OCI-LY1 (cell line): Measurements from ENCODE around the gene OTOP3.
"Not testable (repeated sequence)": the region's sequence is repeated elsewhere in the genome, so short reads cannot be mapped to it uniquely, and the experiment has no call there.

Source experiments
- H2AFZ ChIP-seq: fragments of 200-600 bp; sonication (generic), shearing (Covaris generic); 2 replicates; pipeline ENCODE4 v1.6.0; 2014; ENCODE audit warnings: antibody characterized with exemption, mild to moderate bottlenecking, low read length
- H3F3A ChIP-seq: fragments of 200-600 bp; sonication (generic), shearing (Covaris generic); 2 replicates; pipeline ENCODE4 v1.6.0; 2014; ENCODE audit warnings: mild to moderate bottlenecking, antibody characterized with exemption, low read length, moderate library complexity; ENCODE audit not compliant: insufficient read depth
- H3K27ac ChIP-seq: fragments of 200-600 bp; sonication (generic); 2 replicates; pipeline ENCODE4 v1.5.1; 2014; ENCODE audit warnings: low read length, mixed run types, mild to moderate bottlenecking, low read depth; ENCODE audit not compliant: poor library complexity, severe bottlenecking
- H3K27me3 ChIP-seq: fragments of 200-600 bp; sonication (generic); 2 replicates; pipeline ENCODE4 v1.6.0; 2014; ENCODE audit warnings: antibody characterized with exemption, mild to moderate bottlenecking, low read length, moderate library complexity; ENCODE audit not compliant: insufficient read depth
- H3K36me3 ChIP-seq: fragments of 200-600 bp; sonication (generic); 2 replicates; pipeline ENCODE4 v1.6.1; 2014; ENCODE audit warnings: mild to moderate bottlenecking, antibody characterized with exemption, low read length, moderate library complexity, mixed read lengths; ENCODE audit not compliant: insufficient read depth
- H3K4me1 ChIP-seq: fragments of 200-600 bp; sonication (generic); 2 replicates; pipeline ENCODE4 v1.5.1; 2014; ENCODE audit warnings: mild to moderate bottlenecking, low read length, moderate library complexity; ENCODE audit not compliant: insufficient read depth, severe bottlenecking
- H3K4me2 ChIP-seq: fragments of 200-600 bp; sonication (generic), shearing (Covaris generic); 2 replicates; pipeline ENCODE4 v1.6.1; 2014; ENCODE audit warnings: low read length
- H3K4me3 ChIP-seq: fragments of 200-600 bp; sonication (generic); 2 replicates; pipeline ENCODE4 v1.5.1; 2014; ENCODE audit warnings: low read length, low read depth, mild to moderate bottlenecking, mixed read lengths; ENCODE audit not compliant: poor library complexity, severe bottlenecking
- H3K79me2 ChIP-seq: fragments of 200-600 bp; shearing (Covaris generic); 2 replicates; pipeline ENCODE4 v1.6.1; 2016; ENCODE audit warnings: mixed run types, low read length, mixed read lengths; ENCODE audit not compliant: insufficient read depth
- H3K9ac ChIP-seq: fragments of 200-600 bp; sonication (generic), shearing (Covaris generic); 2 replicates; pipeline ENCODE4 v1.6.1; 2014; ENCODE audit warnings: mild to moderate bottlenecking, low read length, mixed read lengths
- H3K9me2 ChIP-seq: fragments of 200-600 bp; sonication (generic), shearing (Covaris generic); 2 replicates; pipeline ENCODE4 v1.6.1; 2014; ENCODE audit warnings: low read depth, mild to moderate bottlenecking, low read length, mixed read lengths
- H3K9me3 ChIP-seq: fragments of 200-600 bp; shearing (Covaris generic); 2 replicates; pipeline ENCODE4 v1.6.1; 2014; ENCODE audit warnings: low read length, mixed read lengths
- H4K20me1 ChIP-seq: fragments of 200-600 bp; sonication (generic), shearing (Covaris generic); 2 replicates; pipeline ENCODE4 v1.6.0; 2016; ENCODE audit warnings: mild to moderate bottlenecking, low read length; ENCODE audit not compliant: insufficient read depth
- CTCF ChIP-seq: fragments of 200-600 bp; sonication (generic), shearing (Covaris generic); IDR thresholded peaks from 2 replicates; pipeline ENCODE4 v1.5.1; 2017; ENCODE audit warnings: mild to moderate bottlenecking, antibody characterized with exemption, low read length, moderate library complexity, mixed read lengths
- EZH2 ChIP-seq: fragments of 200-600 bp; sonication (generic), shearing (Covaris generic); IDR thresholded peaks from 2 replicates; pipeline ENCODE4 v1.8.0; 2017; ENCODE audit warnings: borderline replicate concordance, mixed run types, mild to moderate bottlenecking, antibody characterized with exemption, low read length, moderate library complexity, mixed read lengths

Gene OTOP3

DNA sequence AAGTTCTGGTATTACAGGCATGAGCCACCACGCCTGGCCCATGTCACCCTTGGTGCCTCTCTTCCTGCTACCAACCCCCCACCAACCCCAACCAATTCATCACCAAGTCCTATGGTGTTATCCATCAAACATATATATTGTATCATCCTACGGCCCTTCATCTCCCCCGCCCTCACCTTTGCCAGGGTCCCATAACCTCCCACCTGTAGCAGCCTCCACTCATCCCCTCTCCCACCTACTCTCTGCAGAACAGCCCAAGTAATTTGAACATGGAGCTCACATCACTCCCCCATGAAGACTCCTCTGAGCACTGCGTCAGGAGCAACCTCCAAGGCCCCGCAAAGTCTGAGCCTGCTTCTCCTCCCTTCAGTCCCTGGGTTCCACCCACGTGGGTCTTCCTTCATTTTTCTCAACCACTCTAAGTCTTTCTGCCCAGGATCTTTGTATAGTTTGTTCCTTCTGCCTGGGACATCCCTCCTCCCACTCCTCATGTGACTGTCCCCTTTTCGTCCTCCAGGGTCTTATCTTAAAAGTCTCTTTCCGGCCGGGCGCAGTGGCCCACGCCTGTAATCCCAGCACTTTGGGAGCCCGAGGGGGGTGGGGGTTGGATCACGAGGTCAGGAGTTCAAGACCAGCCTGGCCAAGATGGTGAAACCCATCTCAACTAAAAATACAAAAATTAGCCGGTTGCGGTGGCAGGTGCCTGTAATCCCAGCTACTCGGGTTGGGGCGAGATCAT lies 43.9 kb downstream of the OTOP3 start:
- no peak overlapping the region for H3K27ac ChIP-seq
- no peaks in the 10 kb centered on the region; the same call in 1 of the 2 replicates for H3F3A ChIP-seq
- TF ChIP-seq CTCF (no peak), EZH2 (no peak)

GRCh38 chr17:74981318-74981978 lies 45.8 kb downstream of the OTOP3 start:
- H3K4me3 ChIP-seq: peak overlapping the region; percentile 75
- no peaks in the 10 kb centered on the region for H3K79me2 ChIP-seq
- H3K9ac ChIP-seq: peak overlapping the region; percentile 78
- H3F3A ChIP-seq: peaks cover 1% of the 10 kb centered on the region; the same call in 1 of the 2 replicates
- H3K36me3 ChIP-seq: no peaks in the 10 kb centered on the region
- no peak overlapping the region for H2AFZ ChIP-seq
- no peaks in the 10 kb centered on the region for H3K9me3 ChIP-seq
- no peak for TF ChIP-seq CTCF
- peaks cover 8% of the 10 kb centered on the region; the same call in 1 of the 2 replicates for H3K27me3 ChIP-seq
- H3K4me1 ChIP-seq: peaks cover 15% of the 10 kb centered on the region
- no peaks in the 10 kb centered on the region for H3K9me2 ChIP-seq
- no peaks in the 10 kb centered on the region for H4K20me1 ChIP-seq
- H3K27ac ChIP-seq: no peak overlapping the region
- H3K4me2 ChIP-seq: peak overlapping the region; percentile 80

More for the DNA sequence above, 43.9 kb downstream of the OTOP3 start:
- Histone ChIP-seq H2AFZ (no peak overlapping the region), H3K36me3 (no peaks in the 10 kb centered on the region), H3K9me2 (no peaks in the 10 kb centered on the region), H3K27me3 (peaks cover 8% of the 10 kb centered on the region; the same call in 1 of the 2 replicates), H3K9ac (no peak overlapping the region), H3K4me1 (peaks cover 15% of the 10 kb centered on the region), H3K9me3 (no peaks in the 10 kb centered on the region), H3K4me3 (no peak overlapping the region), H3K4me2 (no peak overlapping the region), H3K79me2 (no peaks in the 10 kb centered on the region), H4K20me1 (no peaks in the 10 kb centered on the region)

DNA sequence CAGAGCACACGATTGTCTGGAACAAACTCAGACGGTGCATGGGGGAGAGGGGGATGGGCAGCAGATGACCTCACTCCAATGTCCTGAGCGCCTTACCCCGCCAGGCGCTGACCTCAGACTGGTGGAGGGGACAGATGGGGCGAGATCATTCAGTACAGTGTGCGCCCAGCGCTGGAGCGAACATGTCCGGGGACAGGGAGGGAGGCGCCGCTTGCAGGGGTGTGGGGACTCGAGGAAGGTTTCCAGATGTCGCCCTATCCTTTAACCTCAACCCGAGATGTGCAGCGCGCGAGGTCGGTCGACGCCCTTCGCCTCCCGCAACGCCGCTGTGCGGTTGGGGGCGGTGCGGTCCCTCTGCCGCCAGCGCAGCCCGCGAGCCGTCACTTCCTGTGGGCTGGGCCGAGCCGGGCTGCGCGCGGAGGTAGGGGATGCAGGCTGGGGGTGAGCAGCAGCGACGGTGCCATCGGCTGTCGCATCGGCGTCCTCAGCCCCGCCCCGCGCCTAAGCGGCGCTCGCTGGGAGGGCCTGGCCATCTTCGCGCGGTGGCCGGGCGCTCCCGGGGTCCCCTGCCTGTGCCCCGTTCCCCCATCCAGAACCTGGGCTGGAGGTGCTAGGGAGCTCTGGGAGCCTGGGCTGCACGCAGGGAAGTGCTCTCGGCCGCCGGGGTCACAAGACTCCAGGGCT lies 46.4 kb downstream of the OTOP3 start:
- TF ChIP-seq CTCF (no peak), EZH2 (no peak)
- Histone ChIP-seq H3K27ac (no peak overlapping the region), H3K27me3 (peaks cover 8% of the 10 kb centered on the region; the same call in 1 of the 2 replicates)

DNA sequence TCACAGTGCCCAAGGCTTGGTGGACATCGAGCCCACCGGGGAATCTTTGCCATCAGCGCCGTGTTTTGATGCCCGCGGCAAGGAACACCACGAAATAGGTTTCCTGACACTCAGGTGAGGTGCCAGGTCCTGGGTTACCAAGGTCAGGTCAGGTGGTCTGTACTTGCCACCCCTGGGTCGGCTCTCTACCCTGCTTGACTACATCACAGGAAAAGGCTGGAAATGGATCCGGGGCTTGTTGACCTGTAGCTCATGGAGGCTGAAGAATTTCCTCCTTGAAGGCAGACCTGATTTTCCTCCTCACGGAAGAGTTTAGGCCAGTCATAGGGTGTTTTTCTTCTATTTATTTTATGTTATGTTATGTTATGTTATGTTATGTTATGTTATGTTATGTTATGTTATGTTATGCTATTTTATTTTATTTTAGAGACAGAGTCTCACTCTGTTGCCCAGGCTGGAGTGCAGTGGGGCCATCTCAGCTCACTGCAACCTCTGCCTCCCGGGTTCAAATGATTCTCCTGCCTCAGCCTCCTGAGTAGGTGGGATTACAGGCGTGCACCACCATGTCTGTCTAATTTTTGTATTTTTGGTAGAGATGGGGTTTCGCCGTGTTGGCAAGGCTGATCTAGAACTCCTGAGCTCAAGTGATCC lies 47.1 kb downstream of the OTOP3 start:
- Histone ChIP-seq H2AFZ (0 out of 2 replicates have a peak overlapping the region, but pooled peaks have one; percentile 67), H3K9ac (peak overlapping the region; percentile 78), H3K4me3 (peak overlapping the region; percentile 75), H3K4me2 (peak overlapping the region; percentile 80), H3K4me1 (peaks cover 18% of the 10 kb centered on the region)
- H3K36me3 ChIP-seq, H3K79me2 ChIP-seq, H4K20me1 ChIP-seq, H3F3A ChIP-seq, H3K9me2 ChIP-seq, H3K27ac ChIP-seq, H3K27me3 ChIP-seq, H3K9me3 ChIP-seq: not testable (repeated sequence)

More for the DNA sequence above, 46.4 kb downstream of the OTOP3 start:
- H3K9ac ChIP-seq: peak overlapping the region; percentile 78
- peaks cover 16% of the 10 kb centered on the region for H3K4me1 ChIP-seq
- peak overlapping the region; percentile 80 for H3K4me2 ChIP-seq
- 0 out of 2 replicates have a peak overlapping the region, but pooled peaks have one; percentile 67 for H2AFZ ChIP-seq
- H3K9me2 ChIP-seq: no peaks in the 10 kb centered on the region
- no peaks in the 10 kb centered on the region for H3K79me2 ChIP-seq
- peaks cover 5% of the 10 kb centered on the region; the same call in 1 of the 2 replicates for H3F3A ChIP-seq
- no peaks in the 10 kb centered on the region for H3K36me3 ChIP-seq
- no peaks in the 10 kb centered on the region for H3K9me3 ChIP-seq
- peak overlapping the region; percentile 75 for H3K4me3 ChIP-seq
- no peaks in the 10 kb centered on the region for H4K20me1 ChIP-seq
